ENCODE measurements around the gene FCRL5. TPM values are rescaled to one million over a fixed set of nuclear protein-coding genes. Genes with fewer than 3 reads are reported as not detected.

The FCRL5 gene
- total RNA-seq, 2 donors from 2014 or later = 1.3 TPM; not detected in 1

DNA sequence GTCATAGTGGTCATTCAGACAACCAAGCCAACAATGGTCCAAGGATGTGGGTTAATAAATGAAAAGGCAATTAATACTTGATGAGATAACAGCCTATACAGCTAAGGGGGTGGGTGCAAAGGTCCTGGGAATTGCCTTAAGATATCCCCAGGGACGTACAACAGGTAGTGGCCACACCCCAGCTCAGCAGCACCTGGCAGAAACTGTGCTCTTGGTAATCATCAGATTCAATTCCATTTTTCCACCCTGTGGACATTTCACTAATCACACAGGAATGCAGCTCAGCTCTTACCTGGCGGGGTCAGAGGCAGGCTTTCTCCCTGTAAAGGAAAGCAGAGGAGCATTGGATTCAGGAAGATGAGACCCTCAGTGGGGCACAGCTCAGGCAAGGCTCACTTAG lies 32.9 kb downstream of the FCRL5 start:
- no peak for DNase-seq (ENCODE audit: low spot score)
- WGBS = 87% methylated on average over 2 of the region's 2 CpGs
- no peaks in the 10 kb centered on the region for H3K9me3 ChIP-seq
- TF ChIP-seq POLR2A (IDR thresholded peaks at IDR 0.05) (no peak), POLR2AphosphoS5 (IDR thresholded peaks at IDR 0.05) (no peak)
- TF ChIP-seq, protein P1, sequence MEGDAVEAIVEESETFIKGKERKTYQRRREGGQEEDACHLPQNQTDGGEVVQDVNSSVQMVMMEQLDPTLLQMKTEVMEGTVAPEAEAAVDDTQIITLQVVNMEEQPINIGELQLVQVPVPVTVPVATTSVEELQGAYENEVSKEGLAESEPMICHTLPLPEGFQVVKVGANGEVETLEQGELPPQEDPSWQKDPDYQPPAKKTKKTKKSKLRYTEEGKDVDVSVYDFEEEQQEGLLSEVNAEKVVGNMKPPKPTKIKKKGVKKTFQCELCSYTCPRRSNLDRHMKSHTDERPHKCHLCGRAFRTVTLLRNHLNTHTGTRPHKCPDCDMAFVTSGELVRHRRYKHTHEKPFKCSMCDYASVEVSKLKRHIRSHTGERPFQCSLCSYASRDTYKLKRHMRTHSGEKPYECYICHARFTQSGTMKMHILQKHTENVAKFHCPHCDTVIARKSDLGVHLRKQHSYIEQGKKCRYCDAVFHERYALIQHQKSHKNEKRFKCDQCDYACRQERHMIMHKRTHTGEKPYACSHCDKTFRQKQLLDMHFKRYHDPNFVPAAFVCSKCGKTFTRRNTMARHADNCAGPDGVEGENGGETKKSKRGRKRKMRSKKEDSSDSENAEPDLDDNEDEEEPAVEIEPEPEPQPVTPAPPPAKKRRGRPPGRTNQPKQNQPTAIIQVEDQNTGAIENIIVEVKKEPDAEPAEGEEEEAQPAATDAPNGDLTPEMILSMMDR (IDR thresholded peaks at IDR 0.05) = no peak
- no peak overlapping the region for H3K27ac ChIP-seq
- no peaks in the 10 kb centered on the region for H3K27me3 ChIP-seq (replicated peaks; ENCODE audit: insufficient read depth)
- H3K4me1 ChIP-seq (replicated peaks) = no peaks in the 10 kb centered on the region
- intact Hi-C loops (cut with DNase I) = no loop called here
- no peak overlapping the region for H3K4me3 ChIP-seq
- no peaks in the 10 kb centered on the region for H3K36me3 ChIP-seq

DNA sequence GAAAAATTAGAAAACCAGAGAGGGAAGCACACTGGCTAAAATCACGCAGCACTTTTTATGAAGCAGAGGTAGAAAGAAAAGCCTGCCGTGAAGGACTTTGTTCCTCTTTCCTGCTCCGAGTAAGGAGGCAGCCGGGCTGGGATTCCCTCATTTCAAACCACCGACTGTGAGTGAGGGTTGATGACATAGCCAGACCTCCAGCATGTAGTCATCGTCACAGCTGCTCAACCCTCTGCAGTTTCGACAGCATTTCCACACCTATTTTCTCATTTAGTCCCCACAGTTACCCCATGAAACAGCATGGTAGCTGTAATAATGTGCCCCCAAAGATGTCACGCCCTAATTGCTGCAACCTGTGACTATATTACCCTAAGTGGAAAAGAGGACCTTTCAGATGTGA lies 35.3 kb downstream of the FCRL5 start:
- Histone ChIP-seq H3K27ac (no peak overlapping the region), H3K36me3 (no peaks in the 10 kb centered on the region), H3K27me3 (replicated peaks; ENCODE audit: insufficient read depth) (no peaks in the 10 kb centered on the region), H3K4me3 (no peak overlapping the region), H3K4me1 (replicated peaks) (no peaks in the 10 kb centered on the region), H3K9me3 (no peaks in the 10 kb centered on the region)
- 92% methylated on average over 8 of the region's 8 CpGs for WGBS
- intact Hi-C loops (cut with DNase I) = no loop called here
- TF ChIP-seq, protein P1 (IDR thresholded peaks at IDR 0.05) = no peak
- TF ChIP-seq POLR2A (IDR thresholded peaks at IDR 0.05) (no peak), POLR2AphosphoS5 (IDR thresholded peaks at IDR 0.05) (no peak)
- DNase-seq (ENCODE audit: low spot score) = no peak

DNA sequence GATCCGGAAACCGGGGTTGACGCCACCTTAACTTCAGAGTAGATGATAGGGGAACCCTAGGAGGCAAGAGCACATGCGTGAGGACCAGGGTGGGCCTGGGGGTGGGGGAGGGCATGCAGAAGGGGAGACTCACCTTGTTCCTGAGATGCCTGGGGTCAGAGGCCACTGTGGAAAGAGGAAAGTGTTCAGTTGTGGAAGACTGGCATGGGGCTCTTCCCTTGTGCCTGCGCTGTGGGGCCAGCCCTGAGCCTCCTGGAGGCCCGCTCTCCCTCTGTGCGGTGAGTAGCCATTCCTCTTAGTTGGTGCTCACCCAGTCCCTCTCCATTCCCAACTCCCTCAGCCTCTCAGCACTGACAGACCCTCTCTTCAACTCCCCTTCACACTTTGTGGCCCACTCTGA lies 36.6 kb downstream of the FCRL5 start:
- no peaks in the 10 kb centered on the region for H3K27me3 ChIP-seq (replicated peaks; ENCODE audit: insufficient read depth)
- no peaks in the 10 kb centered on the region for H3K9me3 ChIP-seq
- H3K4me1 ChIP-seq (replicated peaks) = no peaks in the 10 kb centered on the region
- no peak overlapping the region for H3K27ac ChIP-seq
- no peak overlapping the region for H3K4me3 ChIP-seq
- H3K36me3 ChIP-seq = no peaks in the 10 kb centered on the region
- 95% methylated on average over 7 of the region's 7 CpGs for WGBS
- DNase-seq (ENCODE audit: low spot score) = no peak
- intact Hi-C loops (cut with DNase I) = no loop called here
- TF ChIP-seq, protein P1 (IDR thresholded peaks at IDR 0.05) = no peak
- TF ChIP-seq POLR2A (IDR thresholded peaks at IDR 0.05) = no peak
- no peak for TF ChIP-seq POLR2AphosphoS5 (IDR thresholded peaks at IDR 0.05)

DNA sequence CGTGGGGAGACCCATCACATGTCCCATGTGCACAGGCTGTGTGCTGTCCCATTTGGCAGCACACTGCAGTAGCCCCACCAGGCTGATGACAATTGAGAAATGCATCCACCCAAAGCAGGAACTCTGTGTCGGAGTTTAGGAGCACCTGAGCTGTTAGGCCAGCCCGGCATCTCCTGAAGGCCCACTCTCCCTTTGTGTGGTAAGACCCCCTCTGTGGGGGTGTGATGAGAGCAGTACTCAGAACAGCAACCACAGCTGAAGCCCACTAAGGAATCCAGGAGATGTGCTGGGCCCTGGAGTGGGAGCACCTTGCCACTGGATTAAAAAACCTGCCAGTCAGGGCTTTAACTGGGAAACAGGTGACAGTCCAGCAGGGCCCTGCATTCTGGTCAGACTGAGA lies 37.2 kb downstream of the FCRL5 start:
- Histone ChIP-seq H3K9me3 (no peaks in the 10 kb centered on the region), H3K36me3 (no peaks in the 10 kb centered on the region), H3K4me3 (no peak overlapping the region), H3K27ac (no peak overlapping the region), H3K4me1 (replicated peaks) (no peaks in the 10 kb centered on the region), H3K27me3 (replicated peaks; ENCODE audit: insufficient read depth) (no peaks in the 10 kb centered on the region)
- no peak for TF ChIP-seq POLR2AphosphoS5 (IDR thresholded peaks at IDR 0.05)
- TF ChIP-seq, protein P1 (IDR thresholded peaks at IDR 0.05) = no peak
- no peak for TF ChIP-seq POLR2A (IDR thresholded peaks at IDR 0.05)
- no peak for DNase-seq (ENCODE audit: low spot score)
- 83% methylated on average over 2 of the region's 3 CpGs for WGBS
- intact Hi-C loops (cut with DNase I) = no loop called here

DNA sequence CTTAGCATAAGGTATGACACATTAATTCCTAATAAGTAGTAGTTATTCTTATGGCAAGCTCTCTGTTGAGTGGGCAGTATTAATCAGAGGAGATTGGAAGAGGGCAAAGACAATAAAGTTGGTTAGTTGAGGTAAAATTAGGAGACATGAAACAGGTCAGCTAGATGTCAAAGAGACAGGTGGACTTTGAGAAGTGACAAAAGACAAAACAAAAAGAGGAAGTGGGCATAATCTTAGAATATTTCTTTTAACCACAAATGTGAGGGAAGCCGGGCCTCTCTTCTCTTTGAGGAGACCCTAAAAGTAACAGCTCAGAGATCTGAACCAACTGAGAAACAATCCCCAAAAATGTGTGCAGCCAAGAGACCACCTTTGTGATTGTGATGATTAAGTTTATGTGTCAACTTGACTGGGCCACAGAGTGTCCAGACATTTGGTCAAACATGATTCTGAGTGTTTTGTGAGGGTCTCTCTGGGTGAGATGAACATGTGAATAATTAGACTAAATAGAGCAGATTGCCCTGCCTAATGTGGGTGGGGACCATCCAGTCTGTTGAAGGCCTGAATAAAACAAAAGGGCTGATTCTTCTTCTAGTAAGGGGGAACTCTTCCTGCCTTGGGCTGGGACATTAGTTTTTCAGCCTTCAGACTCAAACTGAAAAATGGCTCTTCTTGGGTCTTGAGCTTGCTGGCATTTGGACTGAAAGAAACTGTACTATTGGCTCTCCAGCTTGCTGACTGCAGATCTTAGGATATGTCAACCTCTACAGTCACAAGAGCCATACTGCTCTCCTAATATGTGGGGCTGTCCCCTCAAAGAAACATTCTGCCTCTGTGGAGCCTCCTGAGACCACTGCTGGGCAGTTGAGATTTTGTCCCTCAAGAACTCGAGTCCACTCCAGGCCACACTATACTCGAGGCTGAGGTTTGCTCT lies 40.0 kb downstream of the FCRL5 start:
- H3K27me3 ChIP-seq (replicated peaks; ENCODE audit: insufficient read depth) = no peaks in the 10 kb centered on the region
- no peaks in the 10 kb centered on the region for H3K36me3 ChIP-seq
- WGBS = 86% methylated on average over 3 of the region's 3 CpGs
- H3K27ac ChIP-seq = no peak overlapping the region
- no peak overlapping the region for H3K4me3 ChIP-seq
- no peaks in the 10 kb centered on the region for H3K4me1 ChIP-seq (replicated peaks)
- no peaks in the 10 kb centered on the region for H3K9me3 ChIP-seq
- intact Hi-C loops (cut with DNase I) = no loop called here
- TF ChIP-seq, protein P1 (IDR thresholded peaks at IDR 0.05) = no peak
- TF ChIP-seq POLR2A (IDR thresholded peaks at IDR 0.05) (no peak), POLR2AphosphoS5 (IDR thresholded peaks at IDR 0.05) (no peak)
- no peak for DNase-seq (ENCODE audit: low spot score)
